AG04450 (cell line): Measurements from ENCODE around the gene CDH26. TPM values are rescaled to one million over a fixed set of nuclear protein-coding genes. Genes with fewer than 3 reads are reported as not detected.

ENCODE experiments used
- CTCF ChIA-PET: fragments of 300-600, 350-600 bp; formaldehyde crosslinking; extraction: SDS; loops from one replicate; lab custom pipeline; 2022; ENCODE audit warnings: antibody characterized with exemption, inconsistent platforms; lab: Charles Lee
- POLR2A ChIA-PET: fragments of 350-600 bp; formaldehyde crosslinking; extraction: SDS; loops from one replicate; lab custom pipeline; 2021; ENCODE audit warnings: antibody characterized with exemption, inconsistent platforms; lab: Yijun Ruan, JAX
- DNase-seq: peaks from one replicate; pipeline ENCODE4 v3.0.0-alpha.2; 2011; ENCODE audit warnings: low read depth, low spot score
- H3K27ac ChIP-seq: one replicate; pipeline ENCODE4 v1.5.1; 2012; ENCODE audit warnings: low read depth, low read length, control low read depth
- H3K27me3 ChIP-seq: one replicate; pipeline ENCODE4 v1.6.0; 2012; ENCODE audit warnings: low read length; ENCODE audit not compliant: control insufficient read depth, insufficient read depth
- H3K4me3 ChIP-seq: 2 replicates; pipeline ENCODE4 v1.5.1; 2011; ENCODE audit warnings: mild to moderate bottlenecking, low read depth, low read length, control low read depth
- H3K9me3 ChIP-seq: 2 replicates; pipeline ENCODE4 v1.5.1; 2012; ENCODE audit warnings: low read length; ENCODE audit not compliant: control insufficient read depth, insufficient read depth
- polyA plus RNA-seq: library from polyadenylated mRNA; depleted of rRNA; stranded (reverse); fragments of >200 nt; gene quantifications from 2 replicates; pipeline ENCODE4 v1.2.3, GENCODE V29; 2011
- TF ChIP-seq, protein P1 (sequence below): IDR thresholded peaks from 2 replicates; pipeline ENCODE4 v1.5.1; 2011; ENCODE audit warnings: low read depth, low read length, control low read depth, inconsistent platforms

CDH26 gene
- polyA plus RNA-seq, 1 experiment, result 0.10 TPM

- Histone ChIP-seq H3K27me3 (peaks cover 8% of the 10 kb centered on the region), H3K9me3 (no peaks in the 10 kb centered on the region), H3K27ac (no peak overlapping the region), H3K4me3 (no peak overlapping the region)
- POLR2A ChIA-PET, result no interaction called here
- DNase-seq, result no peak
- CTCF ChIA-PET, result no interaction called here
- TF ChIP-seq, protein P1, sequence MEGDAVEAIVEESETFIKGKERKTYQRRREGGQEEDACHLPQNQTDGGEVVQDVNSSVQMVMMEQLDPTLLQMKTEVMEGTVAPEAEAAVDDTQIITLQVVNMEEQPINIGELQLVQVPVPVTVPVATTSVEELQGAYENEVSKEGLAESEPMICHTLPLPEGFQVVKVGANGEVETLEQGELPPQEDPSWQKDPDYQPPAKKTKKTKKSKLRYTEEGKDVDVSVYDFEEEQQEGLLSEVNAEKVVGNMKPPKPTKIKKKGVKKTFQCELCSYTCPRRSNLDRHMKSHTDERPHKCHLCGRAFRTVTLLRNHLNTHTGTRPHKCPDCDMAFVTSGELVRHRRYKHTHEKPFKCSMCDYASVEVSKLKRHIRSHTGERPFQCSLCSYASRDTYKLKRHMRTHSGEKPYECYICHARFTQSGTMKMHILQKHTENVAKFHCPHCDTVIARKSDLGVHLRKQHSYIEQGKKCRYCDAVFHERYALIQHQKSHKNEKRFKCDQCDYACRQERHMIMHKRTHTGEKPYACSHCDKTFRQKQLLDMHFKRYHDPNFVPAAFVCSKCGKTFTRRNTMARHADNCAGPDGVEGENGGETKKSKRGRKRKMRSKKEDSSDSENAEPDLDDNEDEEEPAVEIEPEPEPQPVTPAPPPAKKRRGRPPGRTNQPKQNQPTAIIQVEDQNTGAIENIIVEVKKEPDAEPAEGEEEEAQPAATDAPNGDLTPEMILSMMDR, result no peak
Measured at GRCh38 chr20:60007464-60007863, 49.2 kb downstream of the CDH26 start.

DNA sequence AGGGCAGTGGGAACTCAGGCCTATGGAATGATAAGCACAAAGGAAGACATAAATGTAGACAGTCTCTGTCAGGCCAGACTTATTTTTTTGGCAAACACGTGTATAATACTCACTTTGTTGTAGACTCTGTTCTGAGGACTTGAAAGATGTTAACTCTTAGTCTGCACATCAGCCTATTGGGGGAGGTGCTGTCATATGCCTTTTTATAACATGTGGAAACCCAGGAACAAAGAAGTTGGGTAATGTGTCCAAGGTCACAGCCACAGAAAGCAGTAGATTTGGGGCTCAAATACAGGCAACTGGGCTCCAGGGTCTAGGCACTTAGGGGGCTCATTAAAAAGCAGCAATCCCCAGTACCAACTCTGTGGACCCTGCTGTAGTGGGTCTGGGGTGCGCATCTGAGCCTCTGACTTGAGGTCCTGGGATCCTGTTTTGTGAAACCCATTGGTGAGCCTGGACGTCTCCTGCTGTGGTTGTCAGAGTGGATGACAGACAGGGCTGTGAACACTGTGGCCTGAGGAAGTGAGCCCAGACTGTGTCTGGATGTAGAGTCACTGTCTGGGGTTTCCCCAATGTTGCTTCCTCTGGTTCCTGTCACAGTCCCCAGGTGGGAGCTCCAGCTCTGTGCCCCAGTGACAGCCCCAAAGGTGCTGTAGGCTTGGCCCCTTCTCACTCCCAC, 50.0 kb downstream of the CDH26 start:
- Histone ChIP-seq H3K9me3 (no peaks in the 10 kb centered on the region), H3K27ac (no peak overlapping the region), H3K4me3 (no peak overlapping the region), H3K27me3 (peaks cover 8% of the 10 kb centered on the region)
- TF ChIP-seq, protein P1, result no peak
- ChIA-PET POLR2A (no interaction called here), CTCF (no interaction called here)
- DNase-seq, result no peak

GRCh38 chr20:60009318-60009717, 51.1 kb downstream of the CDH26 start:
- Histone ChIP-seq H3K9me3 (no peaks in the 10 kb centered on the region), H3K4me3 (no peak overlapping the region), H3K27me3 (peaks cover 8% of the 10 kb centered on the region), H3K27ac (no peak overlapping the region)
- POLR2A ChIA-PET, result no interaction called here
- no peak for DNase-seq
- CTCF ChIA-PET, result interaction anchor here (0.6 kb wide), 1 partner anchor 38 kb away, joined by 3 read pairs; no protein-coding TSS in a partner anchor
- TF ChIP-seq, protein P1, result no peak

DNA sequence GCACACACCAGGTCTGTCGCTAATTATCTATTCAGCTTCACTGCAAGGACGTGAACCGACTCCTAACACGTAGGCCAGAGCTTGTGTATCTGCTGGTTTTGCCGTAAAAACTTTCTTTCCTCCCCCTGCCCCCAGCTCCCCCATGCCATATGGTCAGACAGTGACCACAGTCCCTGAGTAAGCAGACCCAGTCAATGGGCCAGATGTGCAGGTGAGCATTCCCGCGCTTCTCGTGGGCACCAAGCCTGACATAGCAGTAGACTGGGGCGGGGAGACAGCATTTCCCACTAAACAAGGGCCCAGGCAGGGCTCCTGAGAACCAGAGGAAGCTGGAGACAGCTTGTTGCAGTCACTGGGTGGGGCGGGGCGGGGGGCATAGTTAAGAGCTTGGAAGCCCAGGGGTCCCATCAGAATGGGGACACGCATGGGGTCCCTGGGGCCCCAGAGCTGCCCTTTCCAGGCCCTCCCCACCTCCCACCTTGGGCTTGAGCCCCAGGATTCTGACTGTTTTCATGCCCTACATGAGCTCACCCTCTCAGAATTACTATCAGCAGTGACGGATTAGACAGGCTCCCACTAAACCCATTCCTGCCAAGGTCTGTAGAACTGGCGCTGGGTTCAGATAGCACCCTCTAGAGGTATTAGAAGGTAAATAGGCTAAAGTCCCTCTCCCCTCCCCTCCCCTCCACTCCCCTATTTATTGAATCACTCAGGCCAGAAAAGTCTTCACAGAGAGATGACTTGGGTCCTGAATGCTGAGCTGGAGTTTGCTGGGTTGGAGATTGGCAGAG, 51.8 kb downstream of the CDH26 start:
- no peak overlapping the region for H3K4me3 ChIP-seq
- POLR2A ChIA-PET, result no interaction called here
- peaks cover 8% of the 10 kb centered on the region for H3K27me3 ChIP-seq
- H3K27ac ChIP-seq, result no peak overlapping the region
- H3K9me3 ChIP-seq, result no peaks in the 10 kb centered on the region
- TF ChIP-seq, protein P1, result peak; percentile 7; the same call in 1 of the 2 replicates
- no peak for DNase-seq
- CTCF ChIA-PET, result interaction anchor here (0.6 to 1.3 kb wide), 4 partner anchors 17 to 73 kb away, joined by 3 to 4 read pairs (median 4); no protein-coding TSS in a partner anchor
